H1 (cell line): Measurements from ENCODE around the gene MAP4K4. TPM values are rescaled to one million over a fixed set of nuclear protein-coding genes. Genes with fewer than 3 reads are reported as not detected.

Experiments used
- CTCF ChIA-PET: fragments of 300-600 bp; sonication (Branson Sonifier 250); formaldehyde crosslinking; loops from one replicate; lab custom pipeline; 2021; ENCODE audit not compliant: partially characterized antibody; lab: Charles Lee
- POLR2A ChIA-PET: fragments of 300-600 bp; sonication (Branson Sonifier 250); formaldehyde crosslinking; loops from one replicate; lab custom pipeline; 2021; ENCODE audit warnings: inconsistent platforms; ENCODE audit not compliant: partially characterized antibody; lab: Charles Lee
- DNase-seq, 2 experiments: peaks; one replicate each; pipeline versions ENCODE4 v3.0.0 to v3.0.0-alpha.2; 2010 to 2022; ENCODE audit warnings: low spot score in 2 of 2, low read depth in 1 of 2, mixed read lengths in 1 of 2
- FAIRE-seq: peaks from 2 replicates; lab custom pipeline; 2011; peaks lifted over from hg19 to GRCh38; lab: Jason Lieb, UNC
- H2AFZ ChIP-seq: 2 replicates; pipeline ENCODE4 v1.8.1; 2012; ENCODE audit warnings: low read length, inconsistent platforms
- H2AK5ac ChIP-seq: 2 replicates; pipeline ENCODE4 v1.6.1; 2013; ENCODE audit warnings: low read depth, low read length
- H2BK120ac ChIP-seq: replicated peaks from 2 replicates; pipeline ENCODE3; 2013; ENCODE audit warnings: low read depth, low read length, inconsistent platforms
- H2BK12ac ChIP-seq: 2 replicates; pipeline ENCODE4 v1.6.1; 2013; ENCODE audit warnings: low read depth, low read length
- H2BK15ac ChIP-seq: 2 replicates; pipeline ENCODE4 v1.6.1; 2013; ENCODE audit warnings: low read length
- H2BK20ac ChIP-seq: 2 replicates; pipeline ENCODE4 v1.6.1; 2013; ENCODE audit warnings: low read length
- H2BK5ac ChIP-seq: 2 replicates; pipeline ENCODE4 v1.6.1; 2013; ENCODE audit warnings: low read depth, low read length
- H3K14ac ChIP-seq: 2 replicates; pipeline ENCODE4 v1.6.1; 2013; ENCODE audit warnings: inconsistent platforms; ENCODE audit not compliant: insufficient read length
- H3K18ac ChIP-seq: 2 replicates; pipeline ENCODE4 v1.6.1; 2013; ENCODE audit warnings: low read length; ENCODE audit errors: extremely low read depth
- H3K23ac ChIP-seq: 2 replicates; pipeline ENCODE4 v1.6.1; 2013; ENCODE audit warnings: inconsistent platforms; ENCODE audit not compliant: insufficient read length
- H3K23me2 ChIP-seq: 2 replicates; pipeline ENCODE4 v1.6.1; 2013; ENCODE audit warnings: low read depth, low read length
- H3K27ac ChIP-seq: 2 replicates; pipeline ENCODE4 v1.6.1; 2011; ENCODE audit warnings: low read depth, low read length, inconsistent platforms
- H3K27me3 ChIP-seq, 4 experiments: replicated peaks in 1 of 4; 1 replicate in 1 of 4; 2 replicates in 3 of 4; pipeline versions ENCODE4 v1.6.1 to v1.8.1; 2011 to 2013; ENCODE audit warnings: low read length in 3 of 4, mild to moderate bottlenecking in 3 of 4, inconsistent platforms in 2 of 4, mixed read lengths in 2 of 4, moderate library complexity in 1 of 4; ENCODE audit not compliant: control insufficient read depth in 3 of 4, insufficient read depth in 3 of 4; ENCODE audit errors: extremely low read depth in 1 of 4
- H3K36me3 ChIP-seq, 4 experiments: 2 replicates each; pipeline versions ENCODE4 v1.6.1 to v1.8.1; 2011 to 2013; ENCODE audit warnings: mild to moderate bottlenecking in 4 of 4, low read length in 3 of 4, moderate library complexity in 2 of 4, control low read depth in 1 of 4, inconsistent platforms in 1 of 4; ENCODE audit not compliant: insufficient read depth in 4 of 4, control insufficient read depth in 2 of 4
- H3K4ac ChIP-seq: replicated peaks from 2 replicates; pipeline ENCODE3; 2013; ENCODE audit warnings: low read length, low read depth, mixed read lengths, inconsistent platforms; ENCODE audit not compliant: insufficient read length
- H3K4me1 ChIP-seq, 4 experiments: replicated peaks in 1 of 4; 1 replicate in 1 of 4; 2 replicates in 3 of 4; pipeline versions ENCODE4 v1.6.1 to v1.8.1; 2011 to 2013; ENCODE audit warnings: low read length in 3 of 4, inconsistent platforms in 2 of 4, mixed read lengths in 1 of 4; ENCODE audit not compliant: insufficient read depth in 4 of 4, control insufficient read depth in 3 of 4
- H3K4me2 ChIP-seq, 2 experiments: 2 replicates each; pipeline versions ENCODE4 v1.6.1 to v1.8.1; 2011 to 2013; ENCODE audit warnings: low read depth in 2 of 2, low read length in 2 of 2, control low read depth in 1 of 2, inconsistent platforms in 1 of 2, mild to moderate bottlenecking in 1 of 2; ENCODE audit not compliant: insufficient read depth in 1 of 2
- H3K4me3 ChIP-seq, 4 experiments: fragments of 200-600, 300-600 bp in 1 of 4; sonication (generic), shearing (Covaris generic), sonication (Bioruptor Twin) in 1 of 4; 2 replicates each; pipeline versions ENCODE4 v1.5.1 to v1.8.1; 2011 to 2016; ENCODE audit warnings: low read length in 4 of 4, low read depth in 3 of 4, control low read depth in 2 of 4, inconsistent platforms in 2 of 4, mild to moderate bottlenecking in 2 of 4, mixed read lengths in 1 of 4, moderate library complexity in 1 of 4; ENCODE audit not compliant: insufficient read depth in 2 of 4; ENCODE audit errors: extremely low read depth in 1 of 4
- H3K56ac ChIP-seq: replicated peaks from 2 replicates; pipeline ENCODE3; 2013; ENCODE audit warnings: low read depth, mild to moderate bottlenecking, mixed read lengths, low read length, inconsistent platforms; ENCODE audit not compliant: insufficient read length
- H3K79me1 ChIP-seq: 2 replicates; pipeline ENCODE4 v1.6.1; 2013; ENCODE audit warnings: low read depth, low read length, control low read depth
- H3K79me2 ChIP-seq, 2 experiments: 2 replicates each; pipeline versions ENCODE4 v1.6.1 to v1.8.1; 2012 to 2013; ENCODE audit warnings: low read length in 2 of 2, mild to moderate bottlenecking in 2 of 2, inconsistent platforms in 1 of 2; ENCODE audit not compliant: insufficient read depth in 2 of 2, control insufficient read depth in 1 of 2
- H3K9ac ChIP-seq, 4 experiments: replicated peaks in 1 of 4; 1 replicate in 1 of 4; 2 replicates in 3 of 4; pipeline versions ENCODE4 v1.6.1 to v1.8.1; 2011 to 2013; ENCODE audit warnings: low read depth in 3 of 4, low read length in 3 of 4, control low read depth in 2 of 4, mild to moderate bottlenecking in 2 of 4, moderate library complexity in 2 of 4, inconsistent platforms in 1 of 4; ENCODE audit errors: extremely low read depth in 1 of 4
- H3K9me3 ChIP-seq, 2 experiments: 2 replicates each; pipeline versions ENCODE4 v1.6.1 to v1.8.1; 2012 to 2013; ENCODE audit warnings: mild to moderate bottlenecking in 2 of 2, moderate library complexity in 2 of 2, control low read depth in 1 of 2, inconsistent platforms in 1 of 2, low read depth in 1 of 2, low read length in 1 of 2, mixed read lengths in 1 of 2; ENCODE audit not compliant: insufficient read depth in 2 of 2
- H4K20me1 ChIP-seq, 2 experiments: replicated peaks in 1 of 2; 2 replicates each; pipeline versions ENCODE3 to v1.8.1; 2011 to 2013; ENCODE audit warnings: inconsistent platforms in 2 of 2, low read length in 2 of 2, mild to moderate bottlenecking in 1 of 2; ENCODE audit not compliant: insufficient read depth in 2 of 2, control insufficient read depth in 1 of 2
- H4K5ac ChIP-seq: 2 replicates; pipeline ENCODE4 v1.6.1; 2013; ENCODE audit warnings: low read length, low read depth, mixed read lengths, inconsistent platforms; ENCODE audit not compliant: insufficient read length
- H4K8ac ChIP-seq: 2 replicates; pipeline ENCODE4 v1.8.0; 2013; ENCODE audit warnings: mild to moderate bottlenecking, moderate library complexity, low read length, inconsistent platforms; ENCODE audit not compliant: insufficient read depth; ENCODE audit errors: extremely low read depth
- H4K91ac ChIP-seq: replicated peaks from 2 replicates; pipeline ENCODE3; 2013; ENCODE audit warnings: low read length, mixed read lengths, inconsistent platforms; ENCODE audit not compliant: insufficient read length
- ATF3 ChIP-seq: IDR thresholded peaks from 2 replicates; pipeline ENCODE4 v1.6.1; 2011; ENCODE audit warnings: low read depth, mild to moderate bottlenecking, low read length; ENCODE audit not compliant: insufficient read depth
- CHD1 ChIP-seq: IDR thresholded peaks from 2 replicates; pipeline ENCODE4 v1.6.1; 2012; ENCODE audit warnings: low read depth, low read length, improper control_type of control experiment
- EZH2 ChIP-seq: fragments of 200-600 bp; sonication (generic); IDR thresholded peaks from 2 replicates; pipeline ENCODE4 v1.7.1; 2012; ENCODE audit warnings: low read depth, mild to moderate bottlenecking, moderate library complexity, low read length, inconsistent platforms; ENCODE audit not compliant: severe bottlenecking
- GABPA ChIP-seq: IDR thresholded peaks from 2 replicates; pipeline ENCODE4 v1.6.1; 2011; ENCODE audit warnings: mild to moderate bottlenecking, low read length, moderate library complexity, borderline replicate concordance; ENCODE audit not compliant: insufficient read depth
- JUND ChIP-seq: IDR thresholded peaks from 2 replicates; pipeline ENCODE4 v1.6.1; 2011; ENCODE audit warnings: mild to moderate bottlenecking, improper control_type of control experiment, low read length
- KDM4A ChIP-seq: IDR thresholded peaks from one replicate; pipeline ENCODE4 v1.7.1; 2012; ENCODE audit warnings: low read depth, mild to moderate bottlenecking, moderate library complexity, low read length, inconsistent platforms; ENCODE audit not compliant: severe bottlenecking
- KDM5A ChIP-seq: fragments of 200-600 bp; IDR thresholded peaks from 2 replicates; pipeline ENCODE4 v1.7.1; 2012; ENCODE audit warnings: mild to moderate bottlenecking, low read length, inconsistent platforms, mixed read lengths
- NRF1 ChIP-seq: IDR thresholded peaks from 2 replicates; pipeline ENCODE4 v1.6.1; 2011; ENCODE audit warnings: mild to moderate bottlenecking, low read depth, low read length, improper control_type of control experiment
- PHF8 ChIP-seq: fragments of 200-600 bp; sonication (generic); conservative IDR thresholded peaks from 2 replicates; pipeline ENCODE4 v1.7.1; 2012; ENCODE audit warnings: low read depth, mild to moderate bottlenecking, inconsistent platforms, low read length, moderate library complexity
- RFX5 ChIP-seq: IDR thresholded peaks from 2 replicates; pipeline ENCODE4 v1.6.1; 2011; ENCODE audit warnings: low read depth, low read length, improper control_type of control experiment, borderline replicate concordance
- SIN3A ChIP-seq, 2 experiments: IDR thresholded peaks in 1 of 2; conservative IDR thresholded peaks in 1 of 2; 2 replicates each; pipeline ENCODE4 v1.6.1; 2011 to 2012; ENCODE audit warnings: low read length in 2 of 2, improper control_type of control experiment in 1 of 2, low read depth in 1 of 2, mild to moderate bottlenecking in 1 of 2
- SP1 ChIP-seq: IDR thresholded peaks from 2 replicates; pipeline ENCODE4 v1.6.1; 2011; ENCODE audit warnings: low read depth, low read length
- SP2 ChIP-seq: IDR thresholded peaks from 2 replicates; pipeline ENCODE4 v1.6.1; 2012; ENCODE audit warnings: mild to moderate bottlenecking, low read length, inconsistent platforms
- SRF ChIP-seq: IDR thresholded peaks from 2 replicates; pipeline ENCODE4 v1.6.1; 2011; ENCODE audit warnings: mild to moderate bottlenecking, low read depth, low read length, moderate library complexity
- TBP ChIP-seq: IDR thresholded peaks from 2 replicates; pipeline ENCODE4 v1.6.1; 2011; ENCODE audit warnings: low read depth, low read length, improper control_type of control experiment
- WGBS, 2 experiments: shearing (Covaris generic) in 1 of 2; methylation state at CpG; one replicate each; pipeline versions ENCODE4 v1.1.6 to v1.1.7; 2013 to 2015; ENCODE audit warnings: low lambda C conversion rate in 2 of 2, mixed read lengths in 2 of 2, inconsistent platforms in 1 of 2, low coverage in 1 of 2, missing lambda C conversion rate in 1 of 2; ENCODE audit not compliant: insufficient replicate concordance in 2 of 2, insufficient coverage in 1 of 2, insufficient read length in 1 of 2; ENCODE audit errors: extremely low coverage in 1 of 2, missing lambda C conversion rate in 1 of 2; 5-methylcytosine and 5-hydroxymethylcytosine counted together
- polyA plus RNA-seq, 7 experiments: library from polyadenylated mRNA; depleted of rRNA in 3 of 7; stranded (reverse) in 5 of 7; unstranded in 2 of 7; fragments of >200 nt in 5 of 7; fragments of 200-250 nt in 2 of 7; gene quantifications; 1 replicate in 5 of 7; 2 replicates in 1 of 7; 4 replicates in 1 of 7; pipeline versions ENCODE4 v1.2.1 to v1.2.3, GENCODE V29; 2011 to 2013; ENCODE audit warnings: missing spikeins in 2 of 7, mixed read lengths in 2 of 7
- total RNA-seq: library from RNA; stranded (reverse); fragmentation: NEBNext Ultra II Directional; extraction: Animal tissue kit (Norgen Biotek cat#: 25700); gene quantifications from 2 replicates; pipeline ENCODE4 v1.2.1, GENCODE V29; 2021

MAP4K4 gene
- total and polyA plus RNA-seq, 2 of the 8 experiments (the other 6 are each of a cell fraction or from before 2014, with no cell fraction given), result 53.2 to 138 TPM

DNA sequence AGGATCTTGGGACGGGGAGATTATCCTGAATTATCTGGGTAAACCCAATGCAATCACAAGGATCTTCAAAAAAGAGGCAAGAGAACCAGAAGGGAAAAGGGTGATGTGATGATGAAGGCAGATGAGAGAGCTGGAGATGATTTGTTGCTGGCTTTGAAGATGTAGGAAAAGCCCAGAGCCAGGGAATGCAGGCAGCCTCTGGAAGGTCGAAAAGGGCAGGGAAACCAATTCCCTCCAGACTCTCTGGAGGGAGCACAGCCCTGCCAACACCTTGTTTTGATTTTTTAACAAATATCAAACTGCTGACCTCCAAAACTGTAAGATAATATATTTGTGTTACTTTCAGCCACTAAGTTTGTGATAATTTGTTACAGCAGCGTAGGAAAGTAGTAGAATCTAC is 245.3 kb downstream of the MAP4K4 start:
- H3K27me3 ChIP-seq, result no peaks in the 10 kb centered on the region
- H3K4ac ChIP-seq, result no peak overlapping the region
- no peak overlapping the region for H2BK20ac ChIP-seq
- no peaks in the 10 kb centered on the region for H3K4me1 ChIP-seq
- H3K56ac ChIP-seq, result no peak overlapping the region
- no peak overlapping the region for H3K4me2 ChIP-seq
- DNase-seq (no peak), FAIRE-seq (no peak)
- H3K9ac ChIP-seq, result no peak overlapping the region
- no peak overlapping the region for H4K8ac ChIP-seq
- no peak for TF ChIP-seq SIN3A (conservative IDR thresholded peaks at IDR 0.05 in 1 of 2, IDR thresholded peaks at IDR 0.05 in 1 of 2; ENCODE audit: low read depth in 1 of 2, low read length in 2 of 2)
- TF ChIP-seq JUND, result no peak
- TF ChIP-seq SP2, result no peak
- TF ChIP-seq RFX5, result no peak
- no peak for TF ChIP-seq PHF8
- TF ChIP-seq TBP, result no peak
- no peak for TF ChIP-seq SRF
- TF ChIP-seq EZH2, result no peak
- TF ChIP-seq KDM4A, result no peak
- no peak for TF ChIP-seq GABPA
- TF ChIP-seq CHD1, result no peak
- no peak for TF ChIP-seq ATF3
- TF ChIP-seq SP1, result no peak
- TF ChIP-seq NRF1, result no peak
- no peak for TF ChIP-seq KDM5A
- no peaks in the 10 kb centered on the region for H3K79me2 ChIP-seq
- no peaks in the 10 kb centered on the region for H4K20me1 ChIP-seq
- H2BK5ac ChIP-seq, result no peak overlapping the region
- ChIA-PET POLR2A (no interaction called here), CTCF (no interaction called here)
- no peak overlapping the region for H3K4me3 ChIP-seq
- no peak overlapping the region for H4K5ac ChIP-seq
- no peak overlapping the region for H2AK5ac ChIP-seq
- WGBS, 2 experiments, result 95% methylated on average over 3 of the region's 3 CpGs; no CpG with 5 or more reads in 1 of the 2 experiments
- H3K79me1 ChIP-seq, result no peaks in the 10 kb centered on the region
- no peaks in the 10 kb centered on the region for H3K36me3 ChIP-seq
- H3K18ac ChIP-seq, result no peak overlapping the region
- H2AFZ ChIP-seq, result no peak overlapping the region
- no peak overlapping the region for H2BK12ac ChIP-seq
- H2BK15ac ChIP-seq, result no peak overlapping the region
- no peak overlapping the region for H3K14ac ChIP-seq
- H4K91ac ChIP-seq, result no peak overlapping the region
- H3K9me3 ChIP-seq, result no peaks in the 10 kb centered on the region
- H3K27ac ChIP-seq, result no peak overlapping the region
- H3K23ac ChIP-seq, result no peak overlapping the region
- H2BK120ac ChIP-seq, result no peak overlapping the region
- H3K23me2 ChIP-seq, result no peaks in the 10 kb centered on the region
